ENCODE measurements around the gene FHIT.

GRCh38 chr3:60720736-60721135 lies 530.5 kb downstream of the FHIT start:
- TF ChIP-seq CTCF (IDR thresholded peaks at IDR 0.05 in 4 of 5, conservative IDR thresholded peaks at IDR 0.05 in 1 of 5) (no peak), POLR2A (IDR thresholded peaks at IDR 0.05) (no peak)
